ENCODE results near the gene CGNL1.

Gene CGNL1

DNA sequence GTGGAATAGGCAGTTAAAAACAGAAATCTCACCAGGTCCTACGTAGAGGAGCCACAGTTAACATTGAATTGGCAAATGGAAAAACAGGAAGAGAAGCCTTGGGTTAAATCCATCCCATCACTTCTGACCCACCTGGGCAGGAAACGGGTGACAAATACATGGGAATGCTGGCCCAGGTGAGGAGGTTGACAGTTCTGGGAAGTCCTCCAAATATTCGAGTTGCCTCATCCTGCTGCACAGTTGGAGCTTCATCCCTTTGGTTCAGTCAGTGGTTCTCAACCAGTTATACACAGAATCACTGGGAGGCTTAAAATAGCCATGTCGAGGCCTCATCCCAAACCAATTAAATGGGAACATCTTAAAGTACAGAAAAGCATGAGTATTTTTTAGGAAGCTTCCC, 220.7 kb downstream of the CGNL1 start:
- Mint-ChIP-seq H3K4me3 (no peak overlapping the region), H3K27ac (no peak overlapping the region), H3K9me3 (no peaks in the 10 kb centered on the region), H3K4me1 (no peaks in the 10 kb centered on the region), H3K27me3 (peaks cover 30% of the 10 kb centered on the region), H3K36me3 (no peaks in the 10 kb centered on the region)
- CTCF ChIA-PET, result no interaction called here
- no peak for DNase-seq

DNA sequence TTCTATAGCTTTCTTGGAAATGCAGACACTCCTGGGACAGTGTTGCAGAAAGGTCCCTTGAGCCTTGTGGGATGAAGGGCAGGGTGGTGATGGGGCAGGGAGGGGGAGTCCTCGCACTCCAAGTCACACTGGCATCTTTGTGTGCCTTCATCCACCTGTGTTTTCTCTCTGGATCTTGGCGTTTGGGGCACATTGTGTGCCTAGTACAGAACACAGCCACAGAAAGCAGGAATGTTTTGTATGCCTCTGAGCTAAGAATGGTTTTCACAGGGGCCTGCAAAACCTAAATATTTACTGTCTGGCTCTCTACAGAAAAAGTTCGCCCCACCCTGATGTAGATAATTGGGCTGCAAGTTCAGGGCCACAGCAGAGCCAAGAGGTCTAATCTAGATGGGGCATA, 221.1 kb downstream of the CGNL1 start:
- no peak for DNase-seq
- Mint-ChIP-seq H3K36me3 (no peaks in the 10 kb centered on the region), H3K27ac (no peak overlapping the region), H3K4me1 (no peaks in the 10 kb centered on the region), H3K9me3 (no peaks in the 10 kb centered on the region), H3K4me3 (no peak overlapping the region), H3K27me3 (peaks cover 26% of the 10 kb centered on the region)
- CTCF ChIA-PET, result no interaction called here

DNA sequence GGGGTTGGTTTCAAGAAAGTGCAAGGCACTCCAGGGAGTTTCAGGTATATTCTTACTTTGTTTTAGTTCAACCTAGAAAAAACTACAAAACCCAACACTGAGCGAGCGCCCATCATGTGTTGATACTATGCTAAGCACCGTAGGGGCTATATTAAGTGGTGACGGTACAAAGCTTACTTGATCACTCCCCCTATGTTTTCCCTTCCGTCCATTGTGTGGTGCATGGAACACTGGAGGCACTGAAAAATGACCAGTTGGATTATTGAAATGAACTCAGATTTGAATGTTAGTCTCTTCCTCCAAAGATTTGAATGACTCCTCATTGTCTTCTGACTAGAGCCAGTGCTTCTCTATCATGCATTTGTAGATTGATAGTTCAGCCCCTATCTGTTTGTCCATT, 222.0 kb downstream of the CGNL1 start:
- CTCF ChIA-PET, result no interaction called here
- Mint-ChIP-seq H3K27ac (no peak overlapping the region), H3K4me1 (no peaks in the 10 kb centered on the region), H3K36me3 (no peaks in the 10 kb centered on the region), H3K27me3 (peaks cover 19% of the 10 kb centered on the region), H3K4me3 (no peak overlapping the region), H3K9me3 (no peaks in the 10 kb centered on the region)
- no peak for DNase-seq

DNA sequence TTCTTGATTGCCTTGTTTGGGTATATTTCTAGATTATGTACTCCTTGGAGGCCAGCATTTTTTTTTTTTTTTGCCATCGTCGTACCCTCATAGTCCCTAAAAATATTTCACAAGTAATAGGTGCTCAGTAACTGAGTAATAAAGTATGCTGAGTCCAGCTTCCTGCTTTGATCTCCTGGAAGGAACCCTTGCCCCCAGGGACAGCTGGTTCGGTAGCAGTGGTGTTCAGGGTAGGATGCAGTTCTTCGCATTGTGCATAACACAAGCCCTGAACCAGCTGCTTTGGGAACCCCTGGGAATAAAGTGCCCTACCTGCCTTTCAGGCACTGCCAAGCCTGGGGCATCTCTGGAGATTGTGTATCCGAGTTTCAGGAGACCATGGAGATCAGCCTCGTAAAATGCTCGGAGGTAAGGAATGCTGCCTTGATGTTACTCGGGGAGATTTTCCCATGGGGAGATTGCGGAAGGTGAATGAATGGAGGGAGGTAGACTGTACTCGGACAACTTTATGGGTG, 223.0 kb downstream of the CGNL1 start:
- Mint-ChIP-seq H3K27me3 (peaks cover 14% of the 10 kb centered on the region), H3K27ac (no peak overlapping the region), H3K36me3 (no peaks in the 10 kb centered on the region), H3K9me3 (no peaks in the 10 kb centered on the region), H3K4me1 (no peaks in the 10 kb centered on the region), H3K4me3 (no peak overlapping the region)
- CTCF ChIA-PET, result no interaction called here
- no peak for DNase-seq

DNA sequence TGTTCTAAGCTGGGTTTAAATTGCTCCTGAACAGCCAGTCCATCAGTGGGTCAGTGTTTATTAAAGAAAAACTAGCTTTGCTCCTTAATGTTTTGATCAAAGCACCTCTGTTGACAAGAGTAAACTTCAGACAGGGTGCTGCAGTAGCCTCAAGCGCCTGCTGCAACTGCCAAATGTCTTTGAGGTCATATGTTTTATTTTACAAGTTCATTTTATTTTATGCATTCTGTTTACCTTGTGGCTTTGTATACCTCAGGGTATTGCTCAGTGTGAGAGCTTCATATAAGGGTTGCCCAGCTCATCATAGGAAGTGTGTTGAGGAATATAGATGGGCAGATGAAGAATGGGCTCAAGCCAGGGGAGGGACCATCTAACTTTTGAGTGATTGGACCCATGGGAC, 223.9 kb downstream of the CGNL1 start:
- Mint-ChIP-seq H3K36me3 (no peaks in the 10 kb centered on the region), H3K9me3 (no peaks in the 10 kb centered on the region), H3K27me3 (peaks cover 18% of the 10 kb centered on the region), H3K4me3 (no peak overlapping the region), H3K4me1 (no peaks in the 10 kb centered on the region), H3K27ac (no peak overlapping the region)
- no peak for DNase-seq
- CTCF ChIA-PET, result no interaction called here

Measured in activated naive CD4-positive, alpha-beta T cell treated with anti-CD3 and anti-CD28 coated beads, Interleukin-2, amount 10 ng/mL, durations not matched to agents 7 days and 5 days (primary cell).